HG03558 (cell line): Measurements from ENCODE around the gene ASB1.

Experiments
- ATAC-seq: cut with Tn5 transposase; IDR thresholded peaks from one replicate; pipeline ENCODE4 v1.9.1; 2021; ENCODE audit warnings: moderate number of reproducible peaks; ENCODE audit not compliant: unreplicated experiment; ENCODE audit errors: extremely low read depth

Gene ASB1

GRCh38 chr2:238464389-238464788 is 37.7 kb downstream of the ASB1 start:
- no peak for ATAC-seq

GRCh38 chr2:238465487-238466242 is 38.9 kb downstream of the ASB1 start:
- no peak for ATAC-seq

DNA sequence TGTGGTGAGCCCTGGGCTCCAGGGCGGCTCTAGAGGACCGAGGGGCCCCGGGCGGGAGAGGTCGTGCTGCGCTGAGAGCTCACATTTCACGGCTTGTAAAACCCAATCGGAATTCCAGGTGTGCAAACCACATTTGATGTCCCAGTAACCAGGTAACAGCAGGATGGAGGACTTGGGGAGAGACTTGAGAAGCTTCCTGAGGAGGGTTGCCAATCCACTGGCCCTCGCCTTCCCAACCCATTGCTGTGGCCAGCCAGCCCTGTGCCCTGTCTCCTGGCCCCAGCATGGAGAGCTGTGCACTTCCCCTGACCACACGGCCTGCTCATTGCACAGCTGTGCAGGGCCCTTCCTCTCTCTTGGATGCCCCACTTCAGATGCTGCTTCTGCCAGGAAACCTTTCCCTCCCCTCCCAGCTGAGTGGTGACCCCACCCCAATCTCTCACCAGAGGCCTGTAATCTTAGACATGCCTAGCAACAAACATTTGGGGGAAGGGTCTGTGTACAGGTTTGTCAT is 39.6 kb downstream of the ASB1 start:
- no peak for ATAC-seq

- no peak for ATAC-seq
These were observed 40.3 kb downstream of the ASB1 start for GRCh38 chr2:238467062-238467461.

DNA sequence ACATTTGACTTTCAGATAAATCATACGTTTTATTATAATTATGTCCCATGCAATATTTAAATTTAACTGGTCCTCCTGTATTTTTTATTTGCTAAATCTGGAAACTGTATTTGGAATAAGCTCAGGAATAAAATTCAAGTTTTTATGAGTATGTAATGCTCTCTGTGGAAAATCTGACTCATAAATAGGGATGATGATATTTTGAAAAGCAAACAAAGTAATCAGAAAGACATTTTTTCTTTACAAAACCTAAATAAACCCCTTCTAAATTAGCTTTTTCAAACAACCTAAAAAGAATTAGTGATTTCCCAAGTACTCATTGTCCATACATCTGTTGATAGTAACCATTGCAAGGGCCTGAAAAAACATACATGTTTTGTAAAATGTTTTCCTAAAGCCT is 41.1 kb downstream of the ASB1 start:
- ATAC-seq, result no peak

DNA sequence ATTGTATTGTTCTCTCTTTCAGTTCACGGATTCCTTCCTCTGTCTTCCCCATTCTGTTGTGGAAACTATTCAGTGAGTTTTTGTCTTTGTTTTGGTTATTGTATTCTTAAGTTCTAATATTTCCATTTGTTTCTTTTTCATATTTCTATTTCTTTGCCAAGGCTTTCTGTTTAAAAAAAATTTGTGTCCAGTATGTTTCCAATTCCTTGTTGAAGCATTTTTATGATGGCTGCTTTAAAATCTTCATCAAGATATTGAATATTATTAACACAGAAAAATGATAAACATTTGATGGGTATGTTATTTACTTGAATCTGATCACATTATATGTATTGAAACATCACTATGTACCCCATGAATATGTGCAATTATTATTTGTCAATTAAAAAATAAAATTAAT is 42.4 kb downstream of the ASB1 start:
- no peak for ATAC-seq

DNA sequence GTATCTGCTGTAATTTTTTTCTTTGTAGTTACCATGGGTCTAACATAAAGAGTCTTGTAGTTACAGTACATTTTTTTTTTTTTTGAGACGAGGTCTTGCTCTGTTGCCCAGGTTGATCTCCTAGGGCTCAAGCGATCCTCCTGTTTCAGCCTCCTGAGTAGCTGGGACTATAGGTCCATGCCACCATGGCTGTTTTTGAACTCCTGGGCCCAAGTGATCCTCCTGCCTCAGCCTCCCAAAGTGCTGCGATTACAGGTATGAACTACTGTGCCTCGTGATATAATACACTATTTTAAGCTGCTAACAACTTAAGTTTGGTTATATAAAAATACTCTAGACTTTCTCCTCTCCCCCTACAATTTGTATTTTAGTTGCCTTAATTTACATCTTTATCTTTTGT is 46.3 kb downstream of the ASB1 start:
- no peak for ATAC-seq

DNA sequence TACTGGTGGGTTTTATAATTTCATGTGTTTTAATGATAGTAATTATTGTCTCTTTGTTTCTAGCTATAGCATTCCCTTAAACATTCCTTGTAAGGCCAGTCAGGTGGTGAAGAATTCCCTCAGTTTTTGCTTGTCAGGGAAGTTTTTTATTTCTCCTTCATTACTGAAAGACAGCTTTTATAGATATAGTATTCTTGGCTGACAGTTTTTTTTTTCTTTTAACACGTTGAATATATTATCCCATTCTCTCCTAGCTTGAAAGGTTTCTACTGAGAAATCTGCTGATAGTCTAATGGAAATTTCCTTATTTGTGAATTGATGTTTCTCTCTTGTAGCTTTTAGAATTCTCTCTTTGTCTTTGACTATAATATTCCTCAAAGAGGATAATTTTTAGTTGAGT is 46.8 kb downstream of the ASB1 start:
- no peak for ATAC-seq

DNA sequence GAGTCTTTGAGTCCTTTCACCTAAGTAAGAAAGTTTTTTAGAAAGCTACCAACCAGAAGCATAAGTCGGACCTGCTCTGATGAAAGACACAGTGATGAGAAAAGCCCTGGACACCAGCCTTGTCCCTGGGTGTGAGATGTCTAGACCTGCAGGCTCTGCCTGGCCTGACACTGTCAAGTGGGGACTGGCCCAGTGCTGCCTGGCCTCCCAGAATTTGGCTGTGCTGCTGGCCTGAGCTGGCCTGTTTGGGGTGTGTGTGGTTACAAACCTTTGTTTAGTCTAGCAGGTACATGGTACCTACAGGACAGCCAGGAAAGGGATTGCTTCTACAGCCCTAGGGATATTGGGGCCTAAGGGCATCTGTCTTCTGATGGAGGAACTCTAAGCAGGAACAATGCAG is 48.3 kb downstream of the ASB1 start:
- no peak for ATAC-seq

- ATAC-seq, result no peak
These were observed 48.8 kb downstream of the ASB1 start for GRCh38 chr2:238475566-238475965.

DNA sequence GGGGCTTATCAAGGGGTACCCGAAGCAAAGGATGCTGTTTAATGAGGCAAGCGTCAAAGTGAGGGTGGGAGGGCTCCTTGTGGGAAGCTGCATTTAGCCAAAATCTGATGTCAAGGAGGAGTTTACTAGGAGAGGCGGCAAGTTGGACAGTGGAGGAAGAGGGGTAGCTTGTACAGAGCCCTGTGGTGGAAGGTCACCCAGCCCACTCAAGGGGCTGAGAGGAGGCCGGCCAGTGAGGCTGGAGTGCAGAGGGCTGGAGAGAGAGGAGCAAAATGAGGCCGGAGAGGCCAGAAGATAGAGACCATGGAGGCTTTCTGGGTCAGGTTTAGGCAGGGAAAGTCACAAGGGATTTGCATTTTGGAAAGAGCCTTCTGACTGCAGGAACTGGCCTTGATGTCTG is 49.5 kb downstream of the ASB1 start:
- ATAC-seq, result no peak

- no peak for ATAC-seq
These were observed 51.5 kb downstream of the ASB1 start for GRCh38 chr2:238478216-238478615.

- ATAC-seq, result no peak
These were observed 53.1 kb downstream of the ASB1 start for GRCh38 chr2:238479847-238480246.

DNA sequence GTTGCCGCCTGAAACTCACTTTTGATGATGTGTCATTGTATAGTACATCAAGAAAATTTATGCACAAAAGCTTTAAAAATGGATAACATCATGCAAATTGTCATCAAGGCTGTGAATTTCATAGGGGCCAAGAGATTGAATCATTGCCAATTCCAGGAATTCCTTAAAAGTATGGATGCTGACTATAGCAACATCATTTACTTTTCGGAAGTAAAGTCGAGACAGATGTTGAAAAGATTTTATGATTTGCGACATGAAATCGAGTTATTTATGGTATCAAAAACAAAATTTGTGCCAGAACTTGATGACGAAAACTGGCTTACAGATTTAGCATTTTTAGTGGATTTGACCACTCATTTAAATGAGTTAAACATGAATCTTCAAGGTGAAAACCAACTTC is 56.3 kb downstream of the ASB1 start:
- no peak for ATAC-seq

- no peak for ATAC-seq
These were observed 56.9 kb downstream of the ASB1 start for GRCh38 chr2:238483656-238484055.

- ATAC-seq, result no peak
These were observed 58.1 kb downstream of the ASB1 start for GRCh38 chr2:238484522-238485452.

DNA sequence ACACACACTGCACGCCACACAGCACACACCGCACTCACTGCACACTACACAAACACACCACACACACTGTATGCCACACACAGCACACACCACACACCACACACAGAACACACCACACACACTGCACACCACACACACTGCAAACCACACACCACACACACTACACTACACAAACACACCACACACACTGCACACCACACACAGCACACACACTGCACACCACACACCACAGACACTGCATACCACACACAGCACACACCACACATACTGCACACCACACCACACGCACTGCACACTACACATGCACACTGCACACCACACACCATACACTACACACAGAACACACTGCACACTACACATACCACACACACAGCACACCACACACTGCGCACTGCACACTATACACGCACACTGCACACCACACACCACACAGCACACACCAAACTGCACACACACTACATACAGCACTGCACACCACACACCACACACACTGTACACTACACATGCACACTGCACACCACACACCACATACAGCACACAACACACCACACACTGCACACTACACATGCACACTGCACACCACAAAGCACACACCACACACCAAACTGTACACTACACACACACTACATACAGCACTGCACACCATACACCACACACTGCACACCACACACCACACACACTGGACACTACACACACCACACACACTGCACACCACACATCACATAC is 59.6 kb downstream of the ASB1 start:
- ATAC-seq, result no peak

- ATAC-seq, result no peak
These were observed 60.4 kb downstream of the ASB1 start for GRCh38 chr2:238487134-238487533.

GRCh38 chr2:238487652-238488346 is 61.1 kb downstream of the ASB1 start:
- no peak for ATAC-seq

DNA sequence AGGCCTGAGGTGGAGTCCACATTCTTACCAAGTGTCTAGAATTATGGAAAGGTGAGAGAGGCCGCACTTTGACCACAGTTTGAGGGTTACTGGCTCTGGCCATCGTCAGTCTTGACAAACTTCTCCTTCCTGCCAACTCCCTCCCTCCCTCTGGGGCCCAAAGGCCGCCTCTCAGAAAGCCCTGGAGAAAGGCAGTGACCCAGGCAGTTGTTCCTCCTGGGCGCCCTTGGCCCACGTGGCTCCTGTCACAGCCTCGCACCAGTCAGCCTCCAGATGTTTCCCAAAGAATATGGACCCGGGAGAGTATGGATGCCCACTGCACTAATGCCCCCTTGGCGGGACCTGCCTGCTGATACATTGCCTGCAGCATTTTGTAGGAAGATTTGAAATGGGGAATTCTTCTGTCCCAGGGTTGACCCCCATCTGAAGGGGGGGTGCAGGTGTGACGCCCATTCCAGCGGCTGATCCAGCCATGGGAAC is 61.7 kb downstream of the ASB1 start:
- ATAC-seq, result no peak
